IPS DF 4.7 (cell line): ENCODE data around the gene TTC27.
"Not testable (repeated sequence)": the region's sequence is repeated elsewhere in the genome, so short reads cannot be mapped to it uniquely, and the experiment has no call there.

Experiments used
- DNase-seq: peaks from one replicate; pipeline ENCODE4 v3.0.0-alpha.2; 2013; ENCODE audit warnings: low spot score; ENCODE audit errors: extremely low read depth

TTC27 gene

DNA sequence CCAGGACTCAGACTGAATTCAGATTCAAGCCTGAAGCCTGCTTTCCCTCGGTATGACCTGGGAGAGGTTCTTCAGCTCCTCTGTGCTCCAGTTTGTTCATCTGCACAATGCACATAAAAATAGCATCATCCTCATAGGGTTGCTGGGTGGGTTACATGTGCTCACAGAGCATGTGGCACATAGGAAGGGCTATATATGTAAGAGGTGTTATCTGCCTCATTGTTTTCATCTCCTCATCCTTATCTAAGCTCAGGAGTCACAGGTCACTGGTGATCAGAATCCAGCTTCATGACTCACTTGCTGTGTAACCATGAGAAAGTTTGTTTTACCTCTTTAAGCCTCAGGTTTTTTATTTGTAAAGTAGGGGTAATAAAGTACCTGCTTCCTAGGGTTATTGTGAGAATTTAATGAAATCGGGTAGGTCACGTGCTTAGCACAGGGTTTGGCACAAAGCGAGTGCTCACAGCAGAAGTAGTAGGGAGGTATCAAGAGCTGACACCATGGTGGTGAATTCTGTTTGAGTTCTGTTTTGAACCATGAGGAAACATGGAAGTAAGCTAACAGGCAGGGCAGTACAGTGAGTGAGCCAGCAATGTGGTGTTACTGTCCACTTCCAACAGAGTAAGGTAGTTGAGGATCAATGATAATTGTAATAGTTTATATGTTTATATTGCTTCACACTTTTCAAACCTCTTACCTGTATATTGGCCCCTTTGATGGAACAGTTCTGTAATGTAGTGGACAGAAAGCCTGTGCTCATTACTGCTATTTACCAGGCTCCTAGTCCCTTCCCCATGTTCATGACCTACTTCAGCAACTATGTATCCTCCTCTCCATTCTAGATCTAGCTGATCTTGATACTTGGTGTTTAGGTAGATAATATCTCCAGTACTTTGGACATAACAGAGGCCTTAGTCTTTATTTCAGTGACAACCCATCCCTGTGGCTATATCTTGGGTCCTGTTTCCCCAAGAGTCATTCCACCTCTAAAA lies 177.6 kb downstream of the TTC27 start:
- no peak for DNase-seq

DNA sequence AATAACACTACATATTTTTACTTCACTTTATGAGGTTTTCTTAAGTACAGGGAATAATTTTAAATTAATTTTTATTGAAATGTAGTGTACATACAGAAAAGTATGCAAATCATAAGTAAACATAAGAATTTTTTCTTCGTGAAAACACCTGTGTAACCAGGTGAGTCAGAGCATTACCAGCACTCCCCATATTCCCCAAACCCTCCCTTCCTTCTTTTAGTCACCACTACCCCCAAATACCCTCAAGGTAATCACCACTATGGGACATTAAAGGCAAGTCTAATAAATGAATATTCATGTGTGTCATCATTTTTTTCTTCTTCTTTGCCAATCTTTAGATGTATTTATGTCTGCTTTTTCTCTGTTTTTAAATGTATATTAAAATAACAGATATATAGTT lies 179.0 kb downstream of the TTC27 start:
- DNase-seq: no peak

DNA sequence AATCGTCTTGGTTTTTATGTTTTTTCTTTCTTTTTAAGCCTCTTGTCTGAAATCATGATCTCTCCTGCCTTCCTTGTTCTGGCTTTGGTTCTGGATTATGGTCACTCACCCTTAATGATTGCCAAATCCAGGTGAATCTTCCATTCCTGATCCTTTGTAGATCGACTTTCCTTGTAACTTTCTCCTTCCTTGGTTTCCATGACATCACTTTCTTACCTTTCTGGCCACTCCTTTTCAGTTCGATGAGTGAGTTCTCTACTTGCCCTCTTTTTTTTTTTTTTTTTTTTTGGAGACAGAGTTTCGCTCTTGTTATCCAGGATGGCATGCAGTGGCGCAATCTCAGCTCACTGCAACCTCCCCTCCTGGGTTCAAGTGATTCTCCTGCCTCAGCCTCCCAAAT lies 179.8 kb downstream of the TTC27 start:
- DNase-seq: no peak

DNA sequence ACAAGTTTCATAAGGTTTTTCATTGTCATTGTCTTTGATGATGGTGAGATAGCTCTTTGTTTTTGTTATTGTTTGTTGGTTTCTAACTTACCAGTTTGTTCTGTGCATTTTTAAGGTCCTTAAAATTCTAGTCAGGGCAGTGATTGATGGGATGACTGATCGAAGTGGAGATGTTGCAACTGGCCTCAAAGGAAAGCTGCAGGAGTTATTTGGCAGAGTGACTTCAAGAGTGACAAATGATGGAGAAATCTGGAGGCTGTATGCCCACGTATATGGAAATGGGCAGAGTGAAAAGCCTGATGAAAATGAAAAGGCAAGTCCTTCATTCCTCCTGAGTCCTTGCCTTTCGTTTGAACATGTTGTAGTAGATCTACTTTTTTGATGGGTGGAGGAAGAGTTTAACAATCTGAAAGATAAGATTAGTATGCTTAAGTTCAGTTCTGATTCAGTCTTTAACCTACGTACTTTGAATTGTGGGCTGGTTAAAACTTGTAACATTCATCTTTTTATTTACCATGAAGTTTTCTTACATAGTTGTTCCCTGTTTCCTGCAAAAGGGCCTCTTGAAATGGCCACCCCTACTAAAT lies 183.2 kb downstream of the TTC27 start:
- DNase-seq: no peak

DNA sequence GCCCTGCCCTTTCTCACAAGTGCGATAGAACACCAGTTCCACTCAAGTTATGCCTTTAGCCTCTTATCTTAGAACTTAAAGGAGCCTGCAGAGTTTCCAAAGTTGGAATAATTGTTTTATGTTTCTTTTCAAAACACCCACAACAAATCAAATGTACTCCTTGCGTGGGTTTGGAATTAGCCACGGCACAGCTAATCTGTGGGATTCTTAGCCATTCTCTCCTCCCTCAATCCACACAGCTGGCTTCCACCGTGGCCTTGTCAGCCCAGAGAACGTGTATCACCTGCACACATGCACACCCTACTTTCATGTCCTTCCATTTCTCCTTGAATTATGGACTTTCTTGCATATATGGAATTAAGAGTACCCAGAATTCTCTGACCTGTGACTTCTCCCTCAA lies 183.8 kb downstream of the TTC27 start:
- no peak for DNase-seq

DNA sequence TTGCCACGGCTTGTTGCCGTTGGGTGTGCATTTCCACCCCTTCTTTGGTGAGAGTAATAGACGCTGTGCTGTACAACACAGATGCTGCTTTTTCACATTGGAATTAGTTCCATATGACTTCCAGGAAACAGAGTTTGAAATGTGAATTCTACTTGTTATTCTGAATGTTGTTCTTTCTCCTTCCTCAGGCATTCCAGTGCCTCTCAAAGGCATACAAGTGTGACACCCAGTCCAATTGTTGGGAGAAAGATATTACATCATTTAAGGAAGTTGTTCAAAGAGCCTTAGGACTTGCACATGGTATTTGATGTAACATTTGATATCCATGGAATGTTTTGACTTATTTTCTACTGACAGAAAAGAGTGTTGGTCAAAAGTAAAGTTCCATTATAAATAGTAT lies 184.5 kb downstream of the TTC27 start:
- no peak for DNase-seq

DNA sequence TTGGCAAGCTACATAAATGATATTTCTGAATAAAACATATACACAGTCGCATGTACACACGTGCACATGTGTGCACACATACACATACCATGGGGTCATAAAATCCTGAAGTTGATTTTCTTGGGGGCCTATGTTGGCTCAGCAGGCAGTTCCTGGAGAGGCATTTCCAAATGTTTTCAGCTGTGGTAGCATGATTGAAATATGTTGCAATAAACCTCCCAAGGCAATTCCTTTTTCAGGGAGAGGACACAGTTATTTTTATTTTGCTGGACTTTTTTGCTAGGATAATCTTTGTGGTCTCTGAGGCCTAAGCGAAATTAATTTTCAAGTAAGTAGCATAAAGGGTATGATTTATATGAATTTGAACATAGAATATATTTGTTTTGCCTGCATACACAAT lies 192.2 kb downstream of the TTC27 start:
- DNase-seq: no peak

DNA sequence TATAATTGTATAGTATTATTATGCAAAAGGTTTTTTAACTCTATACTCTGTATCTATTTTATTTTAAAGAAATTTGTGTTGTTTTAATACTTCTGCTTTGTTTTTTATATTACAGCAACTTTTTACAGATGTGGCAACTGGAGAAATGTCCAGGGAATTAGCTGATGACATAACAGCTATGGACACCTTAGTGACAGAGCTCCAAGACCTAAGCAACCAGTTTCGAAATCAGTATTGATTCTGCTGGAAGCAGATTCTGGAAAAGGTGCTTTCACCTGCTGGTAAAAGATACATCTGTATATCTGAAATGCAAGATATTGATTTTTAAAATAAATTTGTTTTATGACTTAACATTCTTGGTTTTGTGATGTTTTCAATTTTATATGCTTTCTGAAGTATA lies 192.9 kb downstream of the TTC27 start:
- DNase-seq: no peak

DNA sequence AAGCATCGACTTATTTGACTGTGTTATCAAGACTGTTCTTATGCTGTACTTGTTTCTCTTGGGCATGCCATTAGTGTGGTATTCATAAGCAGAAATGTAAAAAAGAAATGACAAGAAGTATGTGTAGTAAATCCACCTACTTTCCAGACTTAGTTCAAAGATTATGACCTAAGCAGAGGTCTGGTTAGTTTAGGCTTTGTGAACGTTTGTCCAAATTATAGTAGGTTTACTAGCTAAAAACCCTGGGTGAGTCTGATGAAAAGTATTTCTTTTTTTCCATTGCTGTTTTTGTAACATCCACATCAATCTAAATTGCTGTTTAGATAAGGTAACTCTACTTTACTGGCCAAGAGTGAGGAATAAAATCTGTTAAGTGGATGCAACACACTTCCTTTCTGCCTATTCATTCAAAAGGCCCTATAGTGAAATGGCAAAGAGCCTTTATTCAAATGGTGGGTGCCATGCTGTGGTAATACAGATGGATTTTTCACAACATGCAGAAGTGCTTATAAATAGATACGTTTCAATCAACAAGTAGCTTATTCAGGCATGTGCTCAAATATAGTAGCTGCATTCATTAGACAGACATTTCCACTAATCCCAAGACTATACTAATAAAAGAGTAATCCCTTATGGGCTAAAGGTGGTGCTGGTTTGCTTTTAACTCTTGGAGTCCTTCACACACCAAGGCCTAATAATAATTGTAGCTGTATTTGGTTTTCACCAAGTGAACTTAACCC lies 196.4 kb downstream of the TTC27 start:
- no peak for DNase-seq

DNA sequence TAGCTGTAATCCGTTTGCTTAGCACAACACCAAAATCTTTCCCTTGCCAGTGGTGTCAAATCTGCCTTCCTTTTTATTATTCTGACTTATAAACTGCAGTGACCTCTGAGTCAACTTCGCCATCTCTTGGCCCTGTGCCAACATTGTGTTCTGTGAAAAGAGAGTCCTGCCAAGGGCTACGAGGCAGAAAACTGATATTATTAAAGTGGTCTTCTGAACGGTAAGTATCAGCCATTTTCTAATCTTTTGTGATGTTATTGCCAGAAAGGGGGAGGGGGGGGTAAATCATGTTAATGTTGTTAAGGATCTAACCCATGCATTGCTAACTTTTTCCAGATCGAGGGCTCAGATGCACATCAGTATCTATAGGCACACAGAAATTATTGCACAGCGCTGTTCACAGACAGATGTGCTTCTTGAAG lies 197.5 kb downstream of the TTC27 start:
- no peak for DNase-seq

DNA sequence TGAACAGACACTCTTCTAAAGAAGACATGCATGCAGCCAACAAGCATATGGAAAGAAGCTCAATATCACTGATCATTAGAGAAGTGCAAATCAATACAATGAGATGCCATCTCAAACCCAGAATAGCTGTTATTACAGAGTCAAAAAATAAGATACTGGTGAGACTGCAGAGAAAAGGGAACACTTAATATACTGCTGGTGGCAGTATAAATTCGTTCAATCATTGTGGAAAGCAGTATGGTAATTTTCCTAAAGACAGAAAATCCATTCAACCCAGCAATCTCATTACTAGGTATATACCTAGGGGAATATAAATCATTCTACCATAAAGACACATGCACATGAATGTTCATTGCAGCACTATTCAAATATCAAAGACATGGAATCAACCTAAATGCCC lies 202.3 kb downstream of the TTC27 start:
- no peak for DNase-seq

DNA sequence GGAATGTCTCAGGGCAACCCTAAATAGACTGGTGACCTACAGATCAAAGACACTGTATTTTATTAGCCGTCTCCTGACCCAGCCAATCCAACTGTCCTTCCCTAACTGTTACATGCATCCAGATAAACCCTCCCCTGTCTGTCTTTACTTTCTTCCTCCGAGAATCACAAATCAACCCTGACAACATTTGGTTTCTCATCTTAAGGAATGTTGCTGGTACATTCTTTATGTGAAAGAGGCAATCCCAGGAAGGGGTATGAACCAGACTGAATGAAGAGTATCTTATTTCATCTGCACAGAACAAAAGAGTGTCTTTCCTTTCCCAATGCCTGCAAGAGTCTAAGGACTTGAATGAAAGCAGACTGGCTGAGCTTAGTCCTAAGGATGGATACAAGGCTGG lies 205.0 kb downstream of the TTC27 start:
- DNase-seq: no peak

DNA sequence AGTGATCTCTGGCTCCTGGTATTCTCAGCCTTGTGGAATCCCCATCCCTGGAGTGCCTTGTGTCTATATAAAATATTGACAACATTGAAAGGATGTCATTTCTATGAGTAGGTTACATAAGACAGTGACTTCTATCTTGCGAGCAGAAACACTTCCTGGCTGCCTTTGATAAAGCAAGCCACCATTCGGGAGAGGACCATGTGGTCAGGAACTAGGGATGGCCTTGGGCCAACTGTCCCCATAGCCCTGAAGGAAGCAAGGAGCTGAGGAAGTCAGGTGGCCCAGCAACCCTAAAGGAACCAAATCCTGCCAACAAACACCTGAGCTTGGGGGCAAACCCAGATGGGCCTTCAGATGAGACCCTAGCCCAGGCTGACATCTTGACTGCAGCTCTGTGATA lies 205.9 kb downstream of the TTC27 start:
- DNase-seq: no peak

DNA sequence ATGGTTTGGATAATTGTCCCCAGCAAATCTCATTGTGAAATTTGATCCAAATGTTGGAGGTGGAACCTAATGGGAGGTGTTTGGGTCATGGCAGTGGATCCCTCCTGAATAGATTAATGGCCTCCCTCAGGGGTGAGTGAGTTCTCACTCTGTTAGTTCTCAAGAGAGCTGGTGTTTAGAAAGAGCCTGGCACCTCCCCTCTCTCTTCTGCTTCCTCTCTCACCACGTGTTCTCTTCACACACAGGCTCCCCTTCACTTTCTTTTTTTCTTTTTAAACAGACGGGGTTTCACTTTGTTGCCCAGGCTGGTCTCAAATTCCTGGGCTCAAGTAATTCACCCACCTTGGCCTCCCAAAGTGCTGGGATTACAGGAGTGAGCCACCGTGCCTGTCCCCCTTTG lies 207.3 kb downstream of the TTC27 start:
- DNase-seq: no peak

DNA sequence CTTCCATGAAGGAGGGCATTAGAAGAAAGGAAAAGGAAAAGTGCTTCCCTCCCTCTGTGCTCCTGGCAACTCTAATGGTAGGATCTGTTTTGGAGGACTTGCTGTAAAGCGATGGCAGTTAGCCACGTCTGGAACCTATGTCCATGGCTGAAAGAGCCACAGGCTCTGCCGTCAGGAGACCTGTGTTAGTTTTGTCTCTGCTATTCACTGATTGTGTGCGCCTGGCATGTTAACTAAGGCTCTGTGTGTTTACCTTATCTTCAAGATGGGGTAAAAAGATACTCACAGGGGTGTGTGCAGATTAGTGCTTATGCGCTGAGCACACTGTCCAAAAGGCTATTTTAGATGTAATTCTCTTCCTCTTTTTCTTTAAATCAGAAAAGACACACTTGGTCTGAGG lies 209.1 kb downstream of the TTC27 start:
- DNase-seq: no peak

DNA sequence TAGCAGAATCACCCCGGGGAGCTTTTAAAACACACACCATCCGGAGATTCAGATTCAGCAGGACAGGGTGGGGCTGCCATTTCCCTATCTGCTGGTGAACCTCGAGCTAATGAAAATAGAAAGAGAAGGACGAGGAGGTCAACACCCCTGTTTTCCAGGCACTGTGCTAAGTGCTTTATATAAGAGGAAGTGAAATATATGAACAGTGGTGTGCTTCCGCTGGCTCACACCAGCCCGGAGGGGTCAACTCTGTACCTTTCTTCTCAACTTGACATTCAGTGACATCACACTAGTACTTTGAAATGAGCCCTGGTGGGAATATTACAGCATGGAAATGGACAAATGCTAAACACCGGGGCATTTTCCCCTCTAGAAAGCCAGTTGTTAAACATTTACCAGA lies 210.6 kb downstream of the TTC27 start:
- DNase-seq: no peak

DNA sequence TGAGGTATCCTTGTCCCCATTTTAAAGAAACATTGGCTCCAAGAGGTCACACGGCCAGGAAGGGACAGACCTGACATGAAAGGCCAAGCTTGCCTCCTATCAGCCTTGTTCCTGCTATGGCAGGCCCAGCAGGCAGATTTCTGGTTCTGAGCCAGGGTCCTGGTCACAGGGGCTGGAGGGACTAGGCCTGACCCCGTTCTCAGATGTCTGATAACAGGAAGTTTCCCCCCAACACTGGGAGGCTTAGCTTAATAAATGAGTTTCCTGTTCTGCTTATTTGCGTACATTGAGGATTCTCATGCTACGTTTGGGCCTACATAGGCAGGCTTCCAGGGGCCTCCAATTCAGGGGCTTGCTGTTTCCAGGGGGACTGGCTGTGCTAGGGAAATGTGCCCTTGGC lies 211.1 kb downstream of the TTC27 start:
- DNase-seq: no peak

DNA sequence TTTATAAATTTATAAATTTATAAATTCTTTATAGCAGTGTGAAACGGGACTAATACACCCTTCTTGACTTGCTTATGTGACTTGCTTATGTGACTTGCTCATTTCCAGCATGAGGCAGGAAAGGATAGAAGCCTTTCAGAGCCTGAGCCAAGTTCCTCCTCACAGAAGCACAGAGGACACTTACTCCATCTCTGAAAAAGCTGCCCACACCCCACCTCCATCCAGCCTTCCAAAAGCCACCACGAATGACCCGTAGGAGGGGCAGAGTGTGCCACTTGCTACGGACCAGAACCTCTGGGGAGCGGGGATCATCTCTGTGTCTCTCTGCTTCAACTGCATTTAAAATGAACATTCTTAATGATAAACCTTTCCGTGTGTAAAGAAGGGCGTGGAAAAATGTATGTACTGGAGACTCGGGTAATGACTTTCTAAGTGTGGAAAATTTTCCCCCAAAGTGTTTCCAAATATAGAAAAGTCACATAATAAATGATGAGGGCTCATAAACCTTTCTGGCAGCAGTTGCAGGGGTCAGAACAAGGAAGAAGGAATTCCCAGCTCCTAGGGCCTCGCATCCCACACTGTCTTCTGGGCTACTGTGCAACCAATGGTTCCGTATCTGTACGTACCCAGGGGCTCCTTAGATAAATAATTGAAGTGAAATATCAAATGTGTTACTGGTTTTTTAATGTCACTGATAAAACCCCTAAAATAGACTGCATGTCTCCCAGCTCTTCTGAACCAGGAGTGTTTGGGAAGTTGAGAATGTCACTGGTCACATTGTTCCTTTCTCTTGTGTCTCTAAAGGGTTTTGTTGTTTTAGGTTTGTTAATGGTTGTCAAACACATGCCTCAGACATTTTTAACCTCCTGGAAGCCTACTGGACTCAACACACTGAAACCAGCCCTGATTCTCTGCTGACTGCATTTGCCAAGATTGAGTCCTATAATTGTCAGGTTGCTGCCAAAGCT lies 214.4 kb downstream of the TTC27 start:
- no peak for DNase-seq

DNA sequence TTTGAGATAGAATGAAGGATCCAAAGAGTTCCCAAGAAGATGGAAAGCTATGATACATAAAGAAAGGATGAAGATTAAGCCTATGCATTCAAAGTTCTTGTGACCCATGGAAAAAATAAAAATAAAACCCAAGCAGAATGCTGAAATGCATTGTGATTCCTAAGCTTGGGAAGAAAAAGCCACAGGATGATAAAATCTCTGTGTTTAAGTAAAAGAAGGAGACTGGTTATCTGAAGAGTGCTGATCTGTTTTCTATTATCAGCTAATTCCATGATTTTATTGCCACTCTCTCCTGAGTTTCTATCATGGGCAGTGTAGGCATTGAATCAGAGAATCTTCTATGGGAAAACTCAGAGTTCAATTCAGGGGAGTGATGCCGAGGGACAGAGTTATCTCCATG lies 215.8 kb downstream of the TTC27 start:
- no peak for DNase-seq

DNA sequence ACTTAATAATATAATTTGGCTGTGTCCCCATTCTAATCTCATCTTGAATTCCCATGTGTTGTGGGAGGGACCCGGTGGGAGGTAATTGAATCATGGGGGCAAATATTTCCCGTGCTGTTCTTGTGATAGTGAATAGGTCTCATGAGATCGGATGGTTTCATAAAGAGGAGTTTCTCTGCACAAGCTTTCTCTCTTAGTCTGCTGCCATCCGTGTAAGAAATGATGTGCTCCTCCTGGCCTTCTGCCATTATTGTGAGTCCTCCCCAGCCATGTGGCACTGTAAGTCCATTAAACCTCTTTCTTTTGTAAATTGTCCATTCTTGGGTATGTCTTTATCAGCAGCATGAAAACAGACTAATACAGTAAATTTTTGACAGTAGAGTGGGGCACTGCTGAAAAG lies 216.4 kb downstream of the TTC27 start:
- no peak for DNase-seq

DNA sequence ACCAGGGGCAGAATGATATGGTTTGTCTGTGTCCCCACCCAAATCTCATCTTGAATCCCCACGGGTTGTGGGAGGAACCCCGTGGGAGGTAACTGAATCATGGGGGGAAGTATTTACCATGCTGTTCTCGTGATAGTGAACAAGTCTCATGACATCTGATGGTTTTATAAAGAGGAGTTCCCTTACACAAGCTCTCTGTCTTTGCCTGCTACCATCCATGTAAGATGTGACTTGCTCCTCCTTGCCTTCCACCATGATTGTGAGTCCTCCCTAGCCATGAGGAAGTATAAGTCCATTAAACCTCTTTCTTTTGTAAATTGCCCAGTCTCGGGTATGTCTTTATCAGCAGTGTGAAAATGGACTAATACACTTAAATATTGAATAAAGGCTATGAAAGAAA lies 218.4 kb downstream of the TTC27 start:
- not testable (repeated sequence) for DNase-seq
